HG03520 (cell line): ENCODE data around the gene ITGAD.
"Not testable (repeated sequence)": the region's sequence is repeated elsewhere in the genome, so short reads cannot be mapped to it uniquely, and the experiment has no call there.

Source experiments
- ATAC-seq: cut with Tn5 transposase; IDR thresholded peaks from one replicate; pipeline ENCODE4 v1.9.1; 2021; ENCODE audit warnings: mild to moderate bottlenecking, moderate library complexity; ENCODE audit not compliant: unreplicated experiment

ITGAD gene

GRCh38 chr16:31428638-31429247, 35.6 kb downstream of the ITGAD start:
- ATAC-seq, result no peak

GRCh38 chr16:31429314-31429713, 36.2 kb downstream of the ITGAD start:
- ATAC-seq, result no peak

- no peak for ATAC-seq
These were observed 36.7 kb downstream of the ITGAD start for GRCh38 chr16:31429796-31430195.

- no peak for ATAC-seq
These were observed 37.4 kb downstream of the ITGAD start for GRCh38 chr16:31430380-31431052.

- ATAC-seq, result no peak
These were observed 42.4 kb downstream of the ITGAD start for GRCh38 chr16:31435341-31436220.

- no peak for ATAC-seq
These were observed 43.3 kb downstream of the ITGAD start for GRCh38 chr16:31436221-31437045.

- no peak for ATAC-seq
These were observed 45.3 kb downstream of the ITGAD start for GRCh38 chr16:31438414-31438813.

- ATAC-seq, result not testable (repeated sequence)
These were observed 45.9 kb downstream of the ITGAD start for GRCh38 chr16:31439023-31439422.

- ATAC-seq, result no peak
These were observed 46.4 kb downstream of the ITGAD start for GRCh38 chr16:31439519-31439918.

GRCh38 chr16:31440516-31441184, 47.5 kb downstream of the ITGAD start:
- no peak for ATAC-seq

- ATAC-seq, result no peak
These were observed 48.8 kb downstream of the ITGAD start for GRCh38 chr16:31441956-31442355.

GRCh38 chr16:31445931-31446330, 52.8 kb downstream of the ITGAD start:
- not testable (repeated sequence) for ATAC-seq

- ATAC-seq, result no peak
These were observed 58.1 kb downstream of the ITGAD start for GRCh38 chr16:31451201-31451600.

- no peak for ATAC-seq
These were observed 58.7 kb downstream of the ITGAD start for GRCh38 chr16:31451681-31452351.

- no peak for ATAC-seq
These were observed 59.5 kb downstream of the ITGAD start for GRCh38 chr16:31452631-31453106.

- ATAC-seq, result no peak
These were observed 60.4 kb downstream of the ITGAD start for GRCh38 chr16:31453255-31454204.

GRCh38 chr16:31455601-31456314, 62.6 kb downstream of the ITGAD start:
- no peak for ATAC-seq

- no peak for ATAC-seq
These were observed 63.8 kb downstream of the ITGAD start for GRCh38 chr16:31456988-31457360.
